MM.1S (cell line): ENCODE measurements around the gene ARAP2.

Experiments
- CTCF ChIP-seq: fragments of 300-600 bp; sonication (generic); IDR thresholded peaks from 2 replicates; pipeline ENCODE4 v1.5.1; 2016; ENCODE audit warnings: antibody characterized with exemption, low read length, mixed read lengths
- EZH2 ChIP-seq: fragments of 300-600 bp; sonication (generic); optimal IDR thresholded peaks from 2 replicates; pipeline ENCODE3; 2017; ENCODE audit warnings: low read depth, mild to moderate bottlenecking, antibody characterized with exemption, low read length, mixed read lengths
- EZH2phosphoT487 ChIP-seq: fragments of 300-600 bp; sonication (generic); IDR thresholded peaks from 2 replicates; pipeline ENCODE4 v1.6.1; 2018; ENCODE audit warnings: antibody characterized with exemption, low read length

DNA sequence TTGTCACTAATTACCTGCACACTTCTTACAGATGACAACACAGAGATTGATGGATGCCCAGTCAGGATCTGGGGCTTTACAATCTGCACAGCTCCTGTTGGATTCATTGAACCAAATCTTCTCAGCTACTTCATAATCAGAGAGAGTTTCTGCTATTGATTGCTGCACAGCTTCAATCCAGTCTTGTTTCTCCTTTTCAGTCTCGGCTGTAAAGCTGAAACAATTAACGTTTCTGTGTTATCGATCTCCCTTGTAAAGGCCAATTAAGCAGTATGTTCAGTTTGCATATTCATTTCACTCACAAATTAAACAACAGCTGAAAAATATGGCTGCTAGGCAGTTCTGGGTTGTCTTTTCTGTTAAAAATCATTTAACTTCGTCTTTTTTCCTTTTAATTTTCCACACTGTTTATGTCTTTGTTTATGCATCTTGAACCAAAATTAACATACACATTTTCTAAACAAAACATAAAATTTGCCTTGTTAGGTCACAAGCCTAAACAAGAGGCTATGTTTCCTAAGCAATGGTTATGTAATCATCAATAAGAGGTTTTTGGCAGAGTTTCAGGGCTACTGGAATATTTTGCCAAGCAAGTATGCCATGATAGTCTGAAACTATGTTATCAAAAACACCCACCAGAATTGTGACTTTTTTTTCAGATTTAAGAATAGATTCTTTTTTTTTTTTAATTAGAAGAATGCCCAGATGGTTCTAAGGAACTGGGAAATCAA lies 79.2 kb downstream of the ARAP2 start:
- TF ChIP-seq CTCF = no peak
- no peak for TF ChIP-seq EZH2phosphoT487
- TF ChIP-seq EZH2 = no peak
